DND-41 (cell line): Measurements from ENCODE around the gene BTBD17.

Experiments
- ATAC-seq: fragments of 200-7000 bp; cut with Tn5 transposase; 3 replicates; pipeline ENCODE4 v1.9.1; 2021; ENCODE audit warnings: low read depth; ENCODE audit not compliant: insufficient read depth
- DNase-seq: peaks from one replicate; pipeline ENCODE4 v3.0.0-alpha.2; 2020
- H2AFZ ChIP-seq: 2 replicates; pipeline ENCODE4 v1.6.0; 2012; ENCODE audit warnings: low read depth, low read length
- H3K27ac ChIP-seq: 2 replicates; pipeline ENCODE4 v1.5.1; 2012; ENCODE audit warnings: low read length, inconsistent platforms
- H3K27me3 ChIP-seq: fragments of 200-600 bp; sonication (generic); 2 replicates; pipeline ENCODE4 v1.6.0; 2012; ENCODE audit warnings: low read length, mild to moderate bottlenecking, inconsistent platforms; ENCODE audit not compliant: insufficient read depth, poor library complexity
- H3K36me3 ChIP-seq: 2 replicates; pipeline ENCODE4 v1.5.1; 2012; ENCODE audit warnings: low read length, inconsistent platforms; ENCODE audit not compliant: insufficient read depth
- H3K4me1 ChIP-seq: 2 replicates; pipeline ENCODE4 v1.5.1; 2012; ENCODE audit warnings: mild to moderate bottlenecking, low read length; ENCODE audit not compliant: insufficient read depth
- H3K4me2 ChIP-seq: 2 replicates; pipeline ENCODE4 v1.6.0; 2012; ENCODE audit warnings: mild to moderate bottlenecking, moderate library complexity, low read length, inconsistent platforms; ENCODE audit not compliant: insufficient read depth
- H3K4me3 ChIP-seq, 2 experiments: fragments of 200-600 bp in 1 of 2; shearing (Covaris generic) in 1 of 2; 2 replicates each; pipeline ENCODE4 v1.5.1; 2012 to 2016; ENCODE audit warnings: inconsistent platforms in 2 of 2, low read length in 2 of 2, mild to moderate bottlenecking in 2 of 2, low read depth in 1 of 2, moderate library complexity in 1 of 2
- H3K79me2 ChIP-seq: 2 replicates; pipeline ENCODE4 v1.6.0; 2012; ENCODE audit warnings: low read length, inconsistent platforms; ENCODE audit not compliant: insufficient read depth
- H3K9ac ChIP-seq: 2 replicates; pipeline ENCODE4 v1.6.0; 2012; ENCODE audit warnings: low read depth, mild to moderate bottlenecking, inconsistent platforms, low read length, moderate library complexity
- H3K9me3 ChIP-seq: 2 replicates; pipeline ENCODE4 v1.5.1; 2012; ENCODE audit warnings: low read length, moderate library complexity, mild to moderate bottlenecking, inconsistent platforms; ENCODE audit not compliant: insufficient read depth, severe bottlenecking
- H4K20me1 ChIP-seq: 2 replicates; pipeline ENCODE4 v1.6.0; 2012; ENCODE audit warnings: low read length; ENCODE audit not compliant: insufficient read depth
- CTCF ChIP-seq: IDR thresholded peaks from 2 replicates; pipeline ENCODE4 v1.5.1; 2012; ENCODE audit warnings: borderline replicate concordance, low read length, moderate library complexity, mild to moderate bottlenecking; ENCODE audit not compliant: poor library complexity, severe bottlenecking; ENCODE audit errors: extremely low read depth
- EZH2 ChIP-seq: IDR thresholded peaks from 3 replicates; pipeline ENCODE4 v1.6.1; 2012; ENCODE audit warnings: borderline replicate concordance, low read depth, mild to moderate bottlenecking, moderate library complexity, low read length, inconsistent platforms; ENCODE audit not compliant: severe bottlenecking

Gene BTBD17

GRCh38 chr17:74386386-74386785 is 24.7 kb upstream of the BTBD17 start:
- Histone ChIP-seq H2AFZ (no peak overlapping the region), H3K79me2 (no peaks in the 10 kb centered on the region), H3K36me3 (no peaks in the 10 kb centered on the region), H3K27me3 (no peaks in the 10 kb centered on the region), H3K4me2 (no peak overlapping the region), H4K20me1 (no peaks in the 10 kb centered on the region), H3K9me3 (no peaks in the 10 kb centered on the region), H3K9ac (no peak overlapping the region), H3K4me1 (no peaks in the 10 kb centered on the region), H3K4me3 (no peak overlapping the region), H3K27ac (no peak overlapping the region)
- no peak for ATAC-seq
- DNase-seq = no peak
- no peak for TF ChIP-seq EZH2
- TF ChIP-seq CTCF = no peak

GRCh38 chr17:74385201-74385600 is 23.5 kb upstream of the BTBD17 start:
- no peaks in the 10 kb centered on the region for H3K36me3 ChIP-seq
- no peak for ATAC-seq
- no peaks in the 10 kb centered on the region for H3K79me2 ChIP-seq
- no peak for DNase-seq
- H3K9me3 ChIP-seq = no peaks in the 10 kb centered on the region
- no peak overlapping the region for H3K4me2 ChIP-seq
- H3K4me3 ChIP-seq = no peak overlapping the region
- H3K27ac ChIP-seq = no peak overlapping the region
- no peaks in the 10 kb centered on the region for H3K27me3 ChIP-seq
- no peak overlapping the region for H2AFZ ChIP-seq
- H3K4me1 ChIP-seq = no peaks in the 10 kb centered on the region
- no peaks in the 10 kb centered on the region for H4K20me1 ChIP-seq
- no peak overlapping the region for H3K9ac ChIP-seq
- TF ChIP-seq EZH2 (no peak), CTCF (no peak)

GRCh38 chr17:74383141-74383540 is 21.5 kb upstream of the BTBD17 start:
- H3K4me3 ChIP-seq = no peak overlapping the region
- DNase-seq (no peak), ATAC-seq (no peak)
- no peaks in the 10 kb centered on the region for H3K36me3 ChIP-seq
- no peaks in the 10 kb centered on the region for H3K27me3 ChIP-seq
- H3K4me2 ChIP-seq = no peak overlapping the region
- TF ChIP-seq CTCF (no peak), EZH2 (no peak)
- H3K79me2 ChIP-seq = no peaks in the 10 kb centered on the region
- no peak overlapping the region for H2AFZ ChIP-seq
- H3K9ac ChIP-seq = no peak overlapping the region
- no peak overlapping the region for H3K27ac ChIP-seq
- H3K4me1 ChIP-seq = peaks cover 9% of the 10 kb centered on the region
- no peaks in the 10 kb centered on the region for H3K9me3 ChIP-seq
- no peaks in the 10 kb centered on the region for H4K20me1 ChIP-seq
